PC-9 (cell line): ENCODE measurements around the gene SLC7A14.

Experiments
- CTCF ChIP-seq: fragments of 200-600 bp; sonication (generic); conservative IDR thresholded peaks from 2 replicates; pipeline ENCODE4 v1.6.1; 2017; ENCODE audit warnings: mixed run types, antibody characterized with exemption, mild to moderate bottlenecking, moderate library complexity
- EZH2 ChIP-seq: fragments of 200-600 bp; sonication (generic); IDR thresholded peaks from 2 replicates; pipeline ENCODE4 v1.8.0; 2017; ENCODE audit warnings: antibody characterized with exemption, low read depth

DNA sequence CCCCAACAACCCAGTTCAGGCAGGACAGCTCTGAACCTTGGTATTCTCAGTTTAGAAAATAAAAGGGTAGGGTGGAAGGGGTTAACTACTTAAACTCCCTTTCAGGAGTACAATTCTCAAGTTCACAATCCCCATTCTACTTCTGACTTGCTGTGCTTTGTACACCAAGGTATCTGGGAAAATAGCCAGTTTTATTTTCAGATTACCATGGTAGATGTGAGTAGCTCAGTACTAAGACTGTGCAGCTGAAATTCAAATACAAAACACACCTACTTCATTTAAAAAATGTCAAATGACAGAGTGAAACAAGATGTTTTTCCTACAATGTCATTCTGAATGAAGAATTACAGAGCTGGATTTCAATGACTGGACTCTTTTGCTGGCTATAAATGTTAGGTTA is 27.4 kb downstream of the SLC7A14 start:
- no peak for TF ChIP-seq CTCF
- no peak for TF ChIP-seq EZH2
